SU-DHL-6 (cell line): ENCODE results near the gene NELFB.

Experiments
- H2AFZ ChIP-seq: fragments of 200-600 bp; sonication (generic); 2 replicates; pipeline ENCODE4 v1.6.1; 2014; ENCODE audit warnings: low read depth, mild to moderate bottlenecking, moderate library complexity, mixed read lengths, antibody characterized with exemption, low read length; ENCODE audit not compliant: severe bottlenecking
- H3F3A ChIP-seq: fragments of 200-600 bp; shearing (Covaris generic); 2 replicates; pipeline ENCODE4 v1.6.0; 2016; ENCODE audit warnings: antibody characterized with exemption, mild to moderate bottlenecking; ENCODE audit not compliant: insufficient read depth
- H3K27ac ChIP-seq: fragments of 200-600 bp; sonication (generic); 2 replicates; pipeline ENCODE4 v1.5.1; 2016; ENCODE audit warnings: low read depth, mild to moderate bottlenecking, low read length, moderate library complexity, mixed read lengths
- H3K27me3 ChIP-seq: fragments of 200-600 bp; sonication (generic), shearing (Covaris generic); 2 replicates; pipeline ENCODE4 v1.6.0; 2014; ENCODE audit warnings: mild to moderate bottlenecking, low read length
- H3K36me3 ChIP-seq: fragments of 200-600 bp; sonication (generic); 2 replicates; pipeline ENCODE4 v1.6.1; 2014; ENCODE audit warnings: mild to moderate bottlenecking, low read length, mixed read lengths
- H3K4me2 ChIP-seq: fragments of 300-600, 200-600 bp; shearing (Covaris generic), sonication (generic); 2 replicates; pipeline ENCODE4 v1.6.0; 2014; ENCODE audit warnings: low read length, low read depth, mild to moderate bottlenecking; ENCODE audit not compliant: poor library complexity, severe bottlenecking
- H3K4me3 ChIP-seq: fragments of 200-600 bp; sonication (generic); 2 replicates; pipeline ENCODE4 v1.5.1; 2014; ENCODE audit warnings: antibody characterized with exemption, low read length, mild to moderate bottlenecking, mixed read lengths; ENCODE audit not compliant: insufficient read depth, poor library complexity, severe bottlenecking
- H3K79me2 ChIP-seq: fragments of 200-600 bp; sonication (generic); 2 replicates; pipeline ENCODE4 v1.6.1; 2014; ENCODE audit warnings: mild to moderate bottlenecking, low read length, moderate library complexity; ENCODE audit not compliant: insufficient read depth
- H3K9ac ChIP-seq: fragments of 200-600 bp; sonication (generic); 2 replicates; pipeline ENCODE4 v1.7.0; 2014; ENCODE audit warnings: mild to moderate bottlenecking, low read length
- H3K9me2 ChIP-seq: fragments of 200-600 bp; sonication (generic); replicated peaks from 2 replicates; pipeline ENCODE4 v1.6.1; 2014; ENCODE audit warnings: low read length; ENCODE audit not compliant: insufficient read depth
- H3K9me3 ChIP-seq: fragments of 200-600 bp; sonication (generic); 2 replicates; pipeline ENCODE4 v1.6.1; 2014; ENCODE audit warnings: low read length, mixed read lengths; ENCODE audit not compliant: insufficient read depth
- H4K20me1 ChIP-seq: fragments of 200-600 bp; sonication (generic); 2 replicates; pipeline ENCODE4 v1.6.1; 2014; ENCODE audit warnings: low read depth, mild to moderate bottlenecking, antibody characterized with exemption, low read length, moderate library complexity, mixed read lengths
- CTCF ChIP-seq: fragments of 200-600 bp; sonication (generic); IDR thresholded peaks from one replicate; pipeline ENCODE4 v1.5.1; 2017; ENCODE audit warnings: antibody characterized with exemption, mild to moderate bottlenecking, low read length, moderate library complexity; ENCODE audit not compliant: insufficient read depth, poor library complexity, severe bottlenecking
- EZH2phosphoT487 ChIP-seq: fragments of 200-600 bp; sonication (generic), shearing (Covaris generic); conservative IDR thresholded peaks from 2 replicates; pipeline ENCODE4 v1.6.1; 2018; ENCODE audit warnings: mild to moderate bottlenecking, antibody characterized with exemption, low read length, moderate library complexity, mixed read lengths

The NELFB gene

GRCh38 chr9:137215196-137215986 is 39.7 kb upstream of the NELFB start:
- Histone ChIP-seq H3K36me3 (no peaks in the 10 kb centered on the region), H4K20me1 (no peaks in the 10 kb centered on the region), H3K27me3 (no peaks in the 10 kb centered on the region), H3K4me2 (no peak overlapping the region), H3K9ac (no peak overlapping the region), H3K9me2 (no peaks in the 10 kb centered on the region), H3K27ac (no peak overlapping the region), H3K9me3 (no peaks in the 10 kb centered on the region), H2AFZ (no peak overlapping the region), H3K79me2 (no peaks in the 10 kb centered on the region), H3K4me3 (no peak overlapping the region), H3F3A (no peaks in the 10 kb centered on the region)
- no peak for TF ChIP-seq EZH2phosphoT487
- no peak for TF ChIP-seq CTCF

GRCh38 chr9:137216188-137216965 is 38.8 kb upstream of the NELFB start:
- Histone ChIP-seq H3F3A (no peaks in the 10 kb centered on the region), H3K4me3 (no peak overlapping the region), H4K20me1 (no peaks in the 10 kb centered on the region), H3K27me3 (no peaks in the 10 kb centered on the region), H3K79me2 (no peaks in the 10 kb centered on the region), H3K9me2 (no peaks in the 10 kb centered on the region), H3K36me3 (no peaks in the 10 kb centered on the region), H3K27ac (no peak overlapping the region), H3K9me3 (no peaks in the 10 kb centered on the region), H2AFZ (no peak overlapping the region), H3K4me2 (no peak overlapping the region), H3K9ac (no peak overlapping the region)
- TF ChIP-seq EZH2phosphoT487: no peak
- no peak for TF ChIP-seq CTCF

GRCh38 chr9:137217276-137218211 is 37.6 kb upstream of the NELFB start:
- H3K4me2 ChIP-seq: no peak overlapping the region
- no peaks in the 10 kb centered on the region for H3K9me2 ChIP-seq

More at GRCh38 chr9:137217276-137218211, 37.6 kb upstream of the NELFB start:
- H3K4me3 ChIP-seq: no peak overlapping the region
- no peak overlapping the region for H3K9ac ChIP-seq
- H3F3A ChIP-seq: no peaks in the 10 kb centered on the region
- no peaks in the 10 kb centered on the region for H3K79me2 ChIP-seq
- H3K36me3 ChIP-seq: no peaks in the 10 kb centered on the region
- H3K27me3 ChIP-seq: no peaks in the 10 kb centered on the region
- no peak for TF ChIP-seq EZH2phosphoT487
- no peaks in the 10 kb centered on the region for H3K9me3 ChIP-seq
- no peak overlapping the region for H3K27ac ChIP-seq
- H4K20me1 ChIP-seq: no peaks in the 10 kb centered on the region
- no peak overlapping the region for H2AFZ ChIP-seq
